Posterior cingulate gyrus (tissue), 11 donors: ENCODE results near the gene MACC1.

Experiments used
- DNase-seq, 10 donors: peaks; one replicate each; pipeline versions ENCODE4 v3.0.0 to v3.0.0-alpha.2; 2020 to 2021; ENCODE audit warnings: mixed read lengths in 3 of 10
- intact Hi-C: fragments of 100-400 bp; cut with DNase I; formaldehyde crosslinking; loops from one replicate; pipeline ENCODE4 v1.15.1; 2023

Gene MACC1

GRCh38 chr7:20185988-20186387, 31.2 kb downstream of the MACC1 start:
- no peak for DNase-seq
- intact Hi-C loops = no loop called here

- DNase-seq = no peak
- intact Hi-C loops = no loop called here
Measured at GRCh38 chr7:20183086-20183485, 34.1 kb downstream of the MACC1 start.

GRCh38 chr7:20176578-20177242, 40.5 kb downstream of the MACC1 start:
- intact Hi-C loops = no loop called here
- no peak for DNase-seq

- DNase-seq = no peak
- intact Hi-C loops = no loop called here
Measured at GRCh38 chr7:20173828-20174227, 43.4 kb downstream of the MACC1 start.

- DNase-seq = peak; percentile 14 to 93 (median 47)
- intact Hi-C loops = no loop called here
Measured at GRCh38 chr7:20172736-20173334, 44.3 kb downstream of the MACC1 start.

- intact Hi-C loops = no loop called here
- DNase-seq = no peak
Measured at GRCh38 chr7:20170633-20171032, 46.6 kb downstream of the MACC1 start.

- intact Hi-C loops = no loop called here
- no peak for DNase-seq
Measured at GRCh38 chr7:20165146-20165510, 52.1 kb downstream of the MACC1 start.

- intact Hi-C loops = no loop called here
- no peak for DNase-seq
Measured at GRCh38 chr7:20164425-20165145, 52.6 kb downstream of the MACC1 start.

GRCh38 chr7:20162665-20163064, 54.5 kb downstream of the MACC1 start:
- intact Hi-C loops = no loop called here

GRCh38 chr7:20159226-20159747, 57.9 kb downstream of the MACC1 start:
- DNase-seq = no peak
- intact Hi-C loops = loop anchor here (5.0 kb wide), 1 partner anchor 148 kb away; no protein-coding TSS in a partner anchor

More at GRCh38 chr7:20162665-20163064, 54.5 kb downstream of the MACC1 start:
- no peak for DNase-seq

GRCh38 chr7:20158684-20159083, 58.5 kb downstream of the MACC1 start:
- no peak for DNase-seq
- intact Hi-C loops = loop anchor here (1.0 to 5.0 kb wide), 2 partner anchors 149 to 440 kb away; no protein-coding TSS in a partner anchor

- DNase-seq = no peak
- intact Hi-C loops = loop anchor here (5.0 kb wide), 1 partner anchor 150 kb away; no protein-coding TSS in a partner anchor
Measured at GRCh38 chr7:20157456-20157855, 59.7 kb downstream of the MACC1 start.

GRCh38 chr7:20153999-20154398, 63.2 kb downstream of the MACC1 start:
- DNase-seq = no peak
- intact Hi-C loops = no loop called here

- DNase-seq = no peak
- intact Hi-C loops = no loop called here
Measured at GRCh38 chr7:20153567-20153966, 63.6 kb downstream of the MACC1 start.

- DNase-seq = no peak
- intact Hi-C loops = no loop called here
Measured at GRCh38 chr7:20152511-20152910, 64.7 kb downstream of the MACC1 start.

GRCh38 chr7:20151708-20152456, 65.3 kb downstream of the MACC1 start:
- intact Hi-C loops = no loop called here
- no peak for DNase-seq

- no peak for DNase-seq
- intact Hi-C loops = no loop called here
Measured at GRCh38 chr7:20146451-20146850, 70.7 kb downstream of the MACC1 start.

GRCh38 chr7:20144801-20145200, 72.4 kb downstream of the MACC1 start:
- DNase-seq = no peak
- intact Hi-C loops = no loop called here

GRCh38 chr7:20141666-20142065, 75.5 kb downstream of the MACC1 start:
- no peak for DNase-seq
- intact Hi-C loops = no loop called here

GRCh38 chr7:20141002-20141345, 76.2 kb downstream of the MACC1 start:
- intact Hi-C loops = no loop called here

More at GRCh38 chr7:20141002-20141345, 76.2 kb downstream of the MACC1 start:
- no peak for DNase-seq
